Neuronal stem cell (in vitro differentiated cells): ENCODE data around the gene CELA2B.
A peak's percentile ranks its signal among the peaks of the same experiment; 100 is the strongest.

ENCODE experiments used
- DNase-seq: peaks from one replicate; pipeline ENCODE4 v3.0.0-alpha.2; 2013; ENCODE audit warnings: low spot score
- H2AFZ ChIP-seq: one replicate; pipeline ENCODE4 v1.6.1; 2013; ENCODE audit warnings: mild to moderate bottlenecking, low read length, inconsistent platforms
- H2AK5ac ChIP-seq: 2 replicates; pipeline ENCODE4 v1.6.1; 2013; ENCODE audit warnings: low read depth, mild to moderate bottlenecking, inconsistent platforms, low read length, moderate library complexity, mixed read lengths
- H2BK120ac ChIP-seq: 2 replicates; pipeline ENCODE4 v1.6.1; 2013; ENCODE audit warnings: low read depth, mild to moderate bottlenecking, inconsistent platforms, low read length, moderate library complexity, mixed read lengths
- H2BK12ac ChIP-seq: one replicate; pipeline ENCODE4 v1.6.1; 2013; ENCODE audit warnings: low read length, inconsistent platforms
- H2BK15ac ChIP-seq: 2 replicates; pipeline ENCODE4 v1.6.1; 2013; ENCODE audit warnings: mild to moderate bottlenecking, low read length, inconsistent platforms, mixed read lengths
- H2BK5ac ChIP-seq: one replicate; pipeline ENCODE4 v1.6.1; 2013; ENCODE audit warnings: inconsistent platforms, mild to moderate bottlenecking, low read length, moderate library complexity
- H3K14ac ChIP-seq: one replicate; pipeline ENCODE4 v1.6.1; 2013; ENCODE audit warnings: low read length, inconsistent platforms
- H3K18ac ChIP-seq: 2 replicates; pipeline ENCODE4 v1.6.1; 2013; ENCODE audit warnings: low read length, inconsistent platforms
- H3K23ac ChIP-seq: 2 replicates; pipeline ENCODE4 v1.6.1; 2013; ENCODE audit warnings: low read depth, mild to moderate bottlenecking, mixed read lengths, low read length, inconsistent platforms; ENCODE audit not compliant: poor library complexity
- H3K27ac ChIP-seq: replicated peaks from 3 replicates; pipeline ENCODE4 v1.5.1; 2013; ENCODE audit warnings: low read length, inconsistent platforms
- H3K27me3 ChIP-seq, 3 experiments: 2 replicates each; pipeline ENCODE4 v1.6.1; 2013; ENCODE audit warnings: low read length in 3 of 3, mild to moderate bottlenecking in 2 of 3, inconsistent platforms in 1 of 3, low read depth in 1 of 3, mixed read lengths in 1 of 3, moderate library complexity in 1 of 3; ENCODE audit not compliant: control insufficient read depth in 3 of 3, insufficient read depth in 3 of 3
- H3K36me3 ChIP-seq, 2 donors: replicated peaks in 1 of 2; 2 replicates each; pipeline ENCODE4 v1.6.1; 2013; ENCODE audit warnings: low read length in 2 of 2; ENCODE audit not compliant: control insufficient read depth in 2 of 2, insufficient read depth in 2 of 2
- H3K4ac ChIP-seq: 2 replicates; pipeline ENCODE4 v1.6.1; 2013; ENCODE audit warnings: inconsistent platforms, mild to moderate bottlenecking, low read length, moderate library complexity
- H3K4me1 ChIP-seq, 2 donors: 1 replicate in 1 of 2; 2 replicates in 1 of 2; pipeline ENCODE4 v1.6.1; 2013; ENCODE audit warnings: low read length in 2 of 2, low read depth in 1 of 2; ENCODE audit not compliant: control insufficient read depth in 2 of 2, insufficient read depth in 1 of 2
- H3K4me2 ChIP-seq: one replicate; pipeline ENCODE4 v1.6.1; 2013; ENCODE audit warnings: mild to moderate bottlenecking, low read length, inconsistent platforms; ENCODE audit not compliant: insufficient read depth, poor library complexity, severe bottlenecking
- H3K4me3 ChIP-seq, 2 donors: 2 replicates each; pipeline ENCODE4 v1.5.1; 2013; ENCODE audit warnings: low read length in 2 of 2, mild to moderate bottlenecking in 2 of 2, inconsistent platforms in 1 of 2, moderate library complexity in 1 of 2
- H3K79me1 ChIP-seq: one replicate; pipeline ENCODE4 v1.6.1; 2013; ENCODE audit warnings: low read depth, mild to moderate bottlenecking, inconsistent platforms, low read length, moderate library complexity
- H3K9ac ChIP-seq: one replicate; pipeline ENCODE4 v1.6.1; 2013; ENCODE audit warnings: mild to moderate bottlenecking, low read depth, low read length, inconsistent platforms; ENCODE audit not compliant: poor library complexity
- H3K9me3 ChIP-seq, 2 donors: replicated peaks in 1 of 2; 2 replicates each; pipeline versions ENCODE3 to v1.6.1; 2013; ENCODE audit warnings: low read length in 2 of 2, mild to moderate bottlenecking in 2 of 2, inconsistent platforms in 1 of 2, low read depth in 1 of 2, mixed read lengths in 1 of 2, moderate library complexity in 1 of 2; ENCODE audit not compliant: control insufficient read depth in 2 of 2, insufficient read depth in 1 of 2
- H4K8ac ChIP-seq: one replicate; pipeline ENCODE4 v1.6.1; 2013; ENCODE audit warnings: low read depth, mild to moderate bottlenecking, inconsistent platforms, low read length, moderate library complexity
- H4K91ac ChIP-seq: one replicate; pipeline ENCODE4 v1.6.1; 2013; ENCODE audit warnings: low read length, low read depth, mild to moderate bottlenecking, inconsistent platforms; ENCODE audit not compliant: poor library complexity
- WGBS, 2 donors: extraction: QIAGEN DNeasy Blood & Tissue Kit; methylation state at CpG; one replicate each; pipeline ENCODE4 v1.1.7; 2013; ENCODE audit warnings: missing lambda C conversion rate in 2 of 2, mixed read lengths in 1 of 2; ENCODE audit not compliant: insufficient read length in 2 of 2, insufficient replicate concordance in 1 of 2; ENCODE audit errors: extremely low coverage in 2 of 2; 5-methylcytosine and 5-hydroxymethylcytosine counted together

Gene CELA2B

DNA sequence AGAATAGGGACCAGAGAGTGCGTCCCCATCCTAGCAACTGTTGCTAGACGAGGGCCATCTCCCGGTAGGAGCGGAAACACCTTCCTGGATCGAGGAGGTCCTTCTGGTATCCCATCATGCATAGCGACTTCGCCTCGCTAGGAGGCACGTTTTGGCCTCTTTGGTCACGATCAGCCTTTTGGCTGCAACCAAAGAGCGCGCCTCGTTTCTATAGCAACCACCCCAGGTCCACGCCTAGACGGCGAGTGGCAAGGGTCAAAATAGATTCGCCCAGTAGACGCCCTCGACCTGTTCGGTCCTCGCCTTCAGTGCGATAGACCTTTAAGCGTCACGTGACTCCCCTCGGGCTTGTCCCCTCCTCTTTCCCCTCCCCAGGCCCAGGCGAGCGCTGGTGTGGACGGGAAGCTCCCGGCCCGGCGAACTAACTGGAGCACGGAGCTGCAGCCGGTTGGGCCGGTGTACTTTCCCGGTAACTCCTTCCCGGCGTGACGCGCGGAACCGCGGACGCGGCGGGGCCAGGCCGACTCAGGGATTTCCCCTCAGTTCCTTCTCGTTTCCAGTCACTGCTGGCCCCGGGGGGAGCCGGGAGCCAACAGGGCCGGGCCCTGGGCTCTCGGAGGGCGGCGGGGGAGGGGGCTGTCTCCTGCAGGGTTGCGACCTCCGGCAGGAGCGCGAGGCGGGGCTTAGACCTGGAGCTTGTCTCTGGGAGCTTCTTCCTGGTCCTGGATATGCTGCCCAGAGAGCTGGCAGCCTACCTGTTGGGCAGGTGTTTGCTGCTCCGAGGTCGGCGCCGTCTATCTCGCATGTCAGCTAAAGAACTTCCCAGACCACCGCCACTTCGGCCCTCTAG is 50.8 kb downstream of the CELA2B start, which contains the start of gene DNAJC16:
TSS of gene DNAJC16 (plus strand) at position 359 of the 850 bp plus-strand sequence. CDS start 2,258 bp downstream, outside the sequence.
- Histone ChIP-seq H3K4me1 (peaks cover 4 to 11% of the 10 kb centered on the region in 2 donors), H3K27ac (peak within 1 kb of the TSS; percentile 92), H3K9ac (peak within 1 kb of the TSS; percentile 93), H3K4me2 (peak within 1 kb of the TSS; percentile 61), H2AFZ (peak within 1 kb of the TSS; percentile 82), H2BK5ac (peak within 1 kb of the TSS; percentile 85), H3K27me3 (no peaks in the 10 kb centered on the region), H3K23ac (peak within 1 kb of the TSS; percentile 96), H2AK5ac (no peak within 1 kb of the TSS), H3K79me1 (no peaks in the 10 kb centered on the region), H2BK120ac (no peak within 1 kb of the TSS), H4K8ac (no peak within 1 kb of the TSS), H3K9me3 (no peaks in the 10 kb centered on the region), H4K91ac (no peak within 1 kb of the TSS), H3K14ac (no peak within 1 kb of the TSS), H2BK12ac (no peak within 1 kb of the TSS), H3K36me3 (peaks cover 2 to 25% of the 10 kb centered on the region in 2 donors), H3K18ac (peak within 1 kb of the TSS; percentile 89), H2BK15ac (no peak within 1 kb of the TSS), H3K4ac (no peak within 1 kb of the TSS), H3K4me3 (peak within 1 kb of the TSS; percentile 81 to 93)
- peak; percentile 100 for DNase-seq
- WGBS, 2 donors: no CpG with 5 or more reads among the region's 65 CpGs

- no CpG with 5 or more reads among the region's 4 CpGs for WGBS, 2 donors
- H3K14ac ChIP-seq: no peak overlapping the region
- H3K9me3 ChIP-seq: no peaks in the 10 kb centered on the region
- H2BK120ac ChIP-seq: no peak overlapping the region
- no peak overlapping the region for H3K4ac ChIP-seq
- H4K8ac ChIP-seq: no peak overlapping the region
- no peak overlapping the region for H2BK5ac ChIP-seq
- H2BK12ac ChIP-seq: no peak overlapping the region
- H3K27me3 ChIP-seq: no peaks in the 10 kb centered on the region
- no peak overlapping the region for H2AK5ac ChIP-seq
- H3K4me1 ChIP-seq: peaks cover 0 to 3% of the 10 kb centered on the region in 2 donors
- peaks cover 6 to 47% of the 10 kb centered on the region in 2 donors for H3K36me3 ChIP-seq
- no peak overlapping the region for H3K4me2 ChIP-seq
- DNase-seq: no peak
- H2AFZ ChIP-seq: no peak overlapping the region
- H2BK15ac ChIP-seq: no peak overlapping the region
- no peak overlapping the region for H3K27ac ChIP-seq
- no peaks in the 10 kb centered on the region for H3K79me1 ChIP-seq
- H3K23ac ChIP-seq: no peak overlapping the region
- H3K9ac ChIP-seq: no peak overlapping the region
- H4K91ac ChIP-seq: no peak overlapping the region
- H3K4me3 ChIP-seq: no peak overlapping the region
- H3K18ac ChIP-seq: no peak overlapping the region
Observed at GRCh38 chr1:15531003-15531402, 55.1 kb downstream of the CELA2B start.

GRCh38 chr1:15531682-15532081 is 55.8 kb downstream of the CELA2B start:
- Histone ChIP-seq H2BK120ac (no peak overlapping the region), H3K9me3 (no peaks in the 10 kb centered on the region), H3K27ac (no peak overlapping the region), H2AK5ac (no peak overlapping the region), H3K4ac (no peak overlapping the region), H3K23ac (no peak overlapping the region), H3K18ac (no peak overlapping the region), H3K4me2 (no peak overlapping the region), H3K79me1 (no peaks in the 10 kb centered on the region), H3K14ac (no peak overlapping the region), H2BK15ac (no peak overlapping the region), H3K36me3 (peaks cover 8 to 53% of the 10 kb centered on the region in 2 donors), H2AFZ (no peak overlapping the region), H3K9ac (no peak overlapping the region), H3K4me1 (peaks cover 0 to 3% of the 10 kb centered on the region in 2 donors), H4K8ac (no peak overlapping the region), H3K27me3 (no peaks in the 10 kb centered on the region), H4K91ac (no peak overlapping the region), H3K4me3 (no peak overlapping the region), H2BK5ac (no peak overlapping the region), H2BK12ac (no peak overlapping the region)
- DNase-seq: no peak
- WGBS, 2 donors: no CpG with 5 or more reads among the region's 2 CpGs

GRCh38 chr1:15538771-15539170 is 62.9 kb downstream of the CELA2B start:
- no peak overlapping the region for H3K14ac ChIP-seq
- no peak overlapping the region for H2BK5ac ChIP-seq
- no peak overlapping the region for H3K4me2 ChIP-seq
- no peaks in the 10 kb centered on the region for H3K27me3 ChIP-seq
- H2BK120ac ChIP-seq: no peak overlapping the region
- H2AFZ ChIP-seq: no peak overlapping the region
- no peak overlapping the region for H3K4me3 ChIP-seq
- no peak for DNase-seq
- H3K23ac ChIP-seq: no peak overlapping the region
- no peak overlapping the region for H3K9ac ChIP-seq
- H2AK5ac ChIP-seq: no peak overlapping the region
- H3K18ac ChIP-seq: no peak overlapping the region
- H4K91ac ChIP-seq: no peak overlapping the region
- H2BK12ac ChIP-seq: no peak overlapping the region
- H3K9me3 ChIP-seq: no peaks in the 10 kb centered on the region
- H3K4ac ChIP-seq: no peak overlapping the region
- no peaks in the 10 kb centered on the region for H3K4me1 ChIP-seq
- no peak overlapping the region for H2BK15ac ChIP-seq
- H3K27ac ChIP-seq: no peak overlapping the region
- H3K36me3 ChIP-seq: peaks cover 24 to 88% of the 10 kb centered on the region in 2 donors
- H3K79me1 ChIP-seq: no peaks in the 10 kb centered on the region
- H4K8ac ChIP-seq: no peak overlapping the region
- no CpG with 5 or more reads among the region's 6 CpGs for WGBS, 2 donors
